ENCODE data around the gene SUSD4.

Gene SUSD4

GRCh38 chr1:223339861-223340260, 24.1 kb downstream of the SUSD4 start:
- TF ChIP-seq, protein P1, sequence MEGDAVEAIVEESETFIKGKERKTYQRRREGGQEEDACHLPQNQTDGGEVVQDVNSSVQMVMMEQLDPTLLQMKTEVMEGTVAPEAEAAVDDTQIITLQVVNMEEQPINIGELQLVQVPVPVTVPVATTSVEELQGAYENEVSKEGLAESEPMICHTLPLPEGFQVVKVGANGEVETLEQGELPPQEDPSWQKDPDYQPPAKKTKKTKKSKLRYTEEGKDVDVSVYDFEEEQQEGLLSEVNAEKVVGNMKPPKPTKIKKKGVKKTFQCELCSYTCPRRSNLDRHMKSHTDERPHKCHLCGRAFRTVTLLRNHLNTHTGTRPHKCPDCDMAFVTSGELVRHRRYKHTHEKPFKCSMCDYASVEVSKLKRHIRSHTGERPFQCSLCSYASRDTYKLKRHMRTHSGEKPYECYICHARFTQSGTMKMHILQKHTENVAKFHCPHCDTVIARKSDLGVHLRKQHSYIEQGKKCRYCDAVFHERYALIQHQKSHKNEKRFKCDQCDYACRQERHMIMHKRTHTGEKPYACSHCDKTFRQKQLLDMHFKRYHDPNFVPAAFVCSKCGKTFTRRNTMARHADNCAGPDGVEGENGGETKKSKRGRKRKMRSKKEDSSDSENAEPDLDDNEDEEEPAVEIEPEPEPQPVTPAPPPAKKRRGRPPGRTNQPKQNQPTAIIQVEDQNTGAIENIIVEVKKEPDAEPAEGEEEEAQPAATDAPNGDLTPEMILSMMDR (IDR thresholded peaks at IDR 0.05; ENCODE audit: low read length, missing control alignments): no peak

DNA sequence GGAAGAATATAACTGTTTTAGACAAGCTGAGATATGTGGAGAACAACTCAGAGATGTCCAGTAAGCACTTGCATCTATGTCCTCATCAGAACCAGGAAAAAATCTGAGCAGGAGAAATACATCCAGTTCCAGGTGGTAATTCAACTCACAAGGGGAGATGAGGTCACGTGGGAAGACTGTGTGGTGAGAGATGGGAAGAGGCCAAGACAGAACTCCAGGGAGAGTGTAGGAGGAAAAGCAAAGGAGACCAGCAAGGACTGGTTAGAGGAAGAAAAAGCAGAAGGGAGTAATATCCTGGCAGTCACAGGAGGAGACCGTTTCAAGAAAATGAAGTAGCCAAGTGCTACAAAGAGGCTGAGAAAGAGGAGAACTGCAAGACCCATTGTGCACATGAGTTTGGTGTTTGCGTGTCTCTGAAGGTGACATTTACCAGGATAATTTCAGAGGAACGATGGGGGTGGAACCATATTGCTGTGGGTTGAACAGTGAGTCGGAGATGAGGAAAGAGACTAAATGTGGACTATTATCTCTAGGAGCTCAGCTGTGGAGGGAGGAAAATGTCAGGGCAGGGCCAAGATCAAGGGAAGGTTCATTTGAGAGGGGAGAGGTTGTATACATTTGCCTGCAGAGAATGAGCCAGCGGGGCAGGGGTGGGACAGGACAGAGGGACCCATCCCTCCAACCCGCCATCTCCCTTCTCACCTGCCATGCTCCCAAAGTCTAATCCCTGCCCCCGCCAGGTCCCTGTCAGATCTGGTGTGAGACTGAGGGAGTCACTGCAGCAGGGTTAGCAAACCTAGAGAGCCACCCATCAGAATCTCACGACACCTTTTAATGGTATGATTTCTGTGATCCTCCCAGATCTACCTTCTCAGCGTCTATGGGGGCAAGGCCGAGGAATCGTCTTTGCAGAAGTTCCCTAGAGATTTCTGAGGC, 24.9 kb downstream of the SUSD4 start:
- no peak for DNase-seq (ENCODE audit: low read depth)
- no peak overlapping the region for H3K4me3 ChIP-seq (replicated peaks; ENCODE audit: low read depth, low read length)
- TF ChIP-seq, protein P1 (IDR thresholded peaks at IDR 0.05; ENCODE audit: low read length, missing control alignments): no peak

More at GRCh38 chr1:223339861-223340260, 24.1 kb downstream of the SUSD4 start:
- no peak for DNase-seq (ENCODE audit: low read depth)
- no peak overlapping the region for H3K4me3 ChIP-seq (replicated peaks; ENCODE audit: low read depth, low read length)

DNA sequence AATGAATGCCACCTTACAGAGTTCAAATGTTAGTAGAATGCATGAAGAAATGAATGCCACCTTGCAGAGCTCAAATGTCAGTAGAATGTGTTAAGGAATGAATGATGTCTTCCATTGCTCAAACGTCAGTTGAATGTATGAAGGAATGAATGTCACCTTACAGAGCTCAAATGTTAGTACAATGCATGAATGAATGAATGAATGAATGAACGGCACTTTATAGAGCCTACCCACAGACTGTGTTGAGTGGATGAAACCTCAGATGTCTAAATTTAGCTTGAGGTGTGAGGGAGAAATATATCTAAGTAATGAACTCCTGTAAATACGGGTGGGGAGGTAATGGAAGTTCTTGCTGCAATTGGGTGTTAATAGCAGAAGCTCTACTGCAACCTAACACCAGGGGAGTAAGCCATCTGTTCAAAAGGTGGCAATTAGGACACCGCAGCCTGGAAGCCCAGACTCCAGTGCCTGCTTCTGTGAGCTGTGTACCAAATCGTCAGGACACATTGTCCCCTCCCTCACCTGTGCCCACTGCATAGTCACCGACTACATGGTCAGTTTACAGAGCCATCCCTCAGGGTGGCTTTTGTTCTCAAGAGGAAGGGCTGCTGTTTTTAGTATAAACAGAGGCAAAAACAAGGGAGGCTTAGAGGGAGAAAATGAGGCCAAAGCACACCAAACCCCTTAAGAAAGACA, 26.7 kb downstream of the SUSD4 start:
- TF ChIP-seq, protein P1 (IDR thresholded peaks at IDR 0.05; ENCODE audit: low read length, missing control alignments): no peak
- DNase-seq (ENCODE audit: low read depth): no peak
- H3K4me3 ChIP-seq (replicated peaks; ENCODE audit: low read depth, low read length): no peak overlapping the region

- no peak overlapping the region for H3K4me3 ChIP-seq (replicated peaks; ENCODE audit: low read depth, low read length)
- TF ChIP-seq, protein P1 (IDR thresholded peaks at IDR 0.05; ENCODE audit: low read length, missing control alignments): no peak
- no peak for DNase-seq (ENCODE audit: low read depth)
Observed at GRCh38 chr1:223334156-223334555, 29.8 kb downstream of the SUSD4 start.

- no peak for DNase-seq (ENCODE audit: low read depth)
- H3K4me3 ChIP-seq (replicated peaks; ENCODE audit: low read depth, low read length): no peak overlapping the region
- TF ChIP-seq, protein P1 (IDR thresholded peaks at IDR 0.05; ENCODE audit: low read length, missing control alignments): no peak
Observed at GRCh38 chr1:223332997-223333396, 31.0 kb downstream of the SUSD4 start.

- TF ChIP-seq, protein P1 (IDR thresholded peaks at IDR 0.05; ENCODE audit: low read length, missing control alignments): no peak
- H3K4me3 ChIP-seq (replicated peaks; ENCODE audit: low read depth, low read length): no peak overlapping the region
- DNase-seq (ENCODE audit: low read depth): peak; percentile 3
Observed at GRCh38 chr1:223331929-223332328, 32.0 kb downstream of the SUSD4 start.

Data from fibroblast of pulmonary artery (primary cell).